Measurements from ENCODE around the gene SHLD1. TPM values are rescaled to one million over a fixed set of nuclear protein-coding genes. Genes with fewer than 3 reads are reported as not detected.

Gene SHLD1
- total RNA-seq, 3 donors from 2014 or later (not counting 1 experiment from before 2014, with no cell fraction given) = 6.6 to 12.2 (median 8.3) TPM

DNA sequence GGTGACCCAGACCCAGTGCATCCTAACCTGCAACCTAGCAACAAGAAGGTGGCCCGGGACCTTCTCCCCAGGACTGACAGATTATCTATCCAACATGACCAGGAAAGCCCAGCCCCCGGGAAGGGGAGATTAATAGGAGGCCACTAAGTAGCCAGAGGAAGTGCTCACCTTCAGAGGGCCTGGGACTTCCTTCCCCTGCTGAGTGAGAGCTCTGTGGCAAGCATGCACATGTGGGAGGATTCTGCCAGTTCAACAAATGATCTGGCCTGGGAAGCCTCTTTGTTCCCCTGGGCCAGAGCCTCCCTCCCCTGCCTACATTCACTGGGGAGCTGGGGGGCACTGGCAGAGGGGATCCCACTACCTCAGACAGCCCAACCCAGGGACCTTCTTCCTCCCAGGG is 39.6 kb downstream of the SHLD1 start:
- Mint-ChIP-seq H3K27ac (no peak overlapping the region), H3K36me3 (peaks cover 9% of the 10 kb centered on the region), H3K4me3 (no peak overlapping the region), H3K4me1 (peaks cover 5% of the 10 kb centered on the region in 2 donors), H3K27me3 (ENCODE audit: low read depth in 2 of 2) (no peaks in the 10 kb centered on the region), H3K9me3 (no peaks in the 10 kb centered on the region)
- 92% methylated on average over 2 of the region's 2 CpGs for WGBS (ENCODE audit: insufficient coverage)
- peaks cover 14% of the 10 kb centered on the region for H3K36me3 ChIP-seq (ENCODE audit: control insufficient read depth, insufficient read depth, low read length)
- ATAC-seq (no peak), DNase-seq (no peak)
- H3K27me3 ChIP-seq (ENCODE audit: control insufficient read depth, insufficient read depth, low read length) = no peaks in the 10 kb centered on the region
- H3K4me3 ChIP-seq (ENCODE audit: low read length) = no peak overlapping the region
- no peaks in the 10 kb centered on the region for H3K9me3 ChIP-seq (ENCODE audit: control insufficient read depth, insufficient read depth, low read length)
- H3K27ac ChIP-seq (ENCODE audit: low read length) = no peak overlapping the region
- intact Hi-C loops (cut with micrococcal nuclease) = loop anchor here (5.0 kb wide), 1 partner anchor 287 kb away; no protein-coding TSS in a partner anchor
- no peaks in the 10 kb centered on the region for H3K4me1 ChIP-seq (ENCODE audit: control insufficient read depth, insufficient read depth, low read length)
- TF ChIP-seq, protein P1, sequence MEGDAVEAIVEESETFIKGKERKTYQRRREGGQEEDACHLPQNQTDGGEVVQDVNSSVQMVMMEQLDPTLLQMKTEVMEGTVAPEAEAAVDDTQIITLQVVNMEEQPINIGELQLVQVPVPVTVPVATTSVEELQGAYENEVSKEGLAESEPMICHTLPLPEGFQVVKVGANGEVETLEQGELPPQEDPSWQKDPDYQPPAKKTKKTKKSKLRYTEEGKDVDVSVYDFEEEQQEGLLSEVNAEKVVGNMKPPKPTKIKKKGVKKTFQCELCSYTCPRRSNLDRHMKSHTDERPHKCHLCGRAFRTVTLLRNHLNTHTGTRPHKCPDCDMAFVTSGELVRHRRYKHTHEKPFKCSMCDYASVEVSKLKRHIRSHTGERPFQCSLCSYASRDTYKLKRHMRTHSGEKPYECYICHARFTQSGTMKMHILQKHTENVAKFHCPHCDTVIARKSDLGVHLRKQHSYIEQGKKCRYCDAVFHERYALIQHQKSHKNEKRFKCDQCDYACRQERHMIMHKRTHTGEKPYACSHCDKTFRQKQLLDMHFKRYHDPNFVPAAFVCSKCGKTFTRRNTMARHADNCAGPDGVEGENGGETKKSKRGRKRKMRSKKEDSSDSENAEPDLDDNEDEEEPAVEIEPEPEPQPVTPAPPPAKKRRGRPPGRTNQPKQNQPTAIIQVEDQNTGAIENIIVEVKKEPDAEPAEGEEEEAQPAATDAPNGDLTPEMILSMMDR (IDR thresholded peaks at IDR 0.05) = no peak

DNA sequence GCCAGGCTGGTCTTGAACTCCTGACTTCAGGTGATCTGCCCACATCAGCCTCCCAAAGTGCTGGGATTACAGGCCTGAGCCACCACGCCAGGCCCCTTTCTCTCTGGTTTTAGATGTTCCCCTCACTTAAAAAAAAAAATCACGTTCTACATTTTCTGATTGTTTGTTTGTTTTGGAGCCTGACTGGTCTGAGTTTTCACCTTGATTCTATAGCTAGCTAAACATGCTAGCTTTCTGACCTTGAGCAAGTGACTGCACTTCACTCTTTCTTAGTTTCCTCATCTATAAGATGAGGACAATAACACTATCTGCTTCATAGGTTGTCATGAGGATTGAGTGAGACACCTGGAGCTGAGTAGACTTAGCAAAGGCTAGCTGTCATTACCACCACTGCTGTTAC is 43.7 kb downstream of the SHLD1 start:
- Mint-ChIP-seq H3K4me3 (no peak overlapping the region), H3K36me3 (peaks cover 9% of the 10 kb centered on the region), H3K4me1 (peaks cover 21% of the 10 kb centered on the region in 2 donors), H3K9me3 (no peaks in the 10 kb centered on the region), H3K27me3 (ENCODE audit: low read depth in 2 of 2) (no peaks in the 10 kb centered on the region), H3K27ac (no peak overlapping the region)
- Histone ChIP-seq H3K27ac (ENCODE audit: low read length) (no peak overlapping the region), H3K36me3 (ENCODE audit: control insufficient read depth, insufficient read depth, low read length) (peaks cover 7% of the 10 kb centered on the region), H3K9me3 (ENCODE audit: control insufficient read depth, insufficient read depth, low read length) (no peaks in the 10 kb centered on the region), H3K4me1 (ENCODE audit: control insufficient read depth, insufficient read depth, low read length) (peaks cover 9% of the 10 kb centered on the region), H3K4me3 (ENCODE audit: low read length) (no peak overlapping the region), H3K27me3 (ENCODE audit: control insufficient read depth, insufficient read depth, low read length) (no peaks in the 10 kb centered on the region)
- intact Hi-C loops (cut with micrococcal nuclease) = no loop called here
- TF ChIP-seq, protein P1 (IDR thresholded peaks at IDR 0.05) = no peak
- no peak for DNase-seq
- ATAC-seq = no peak
- WGBS (ENCODE audit: insufficient coverage) = 100% methylated on average over 1 of the region's 2 CpGs

DNA sequence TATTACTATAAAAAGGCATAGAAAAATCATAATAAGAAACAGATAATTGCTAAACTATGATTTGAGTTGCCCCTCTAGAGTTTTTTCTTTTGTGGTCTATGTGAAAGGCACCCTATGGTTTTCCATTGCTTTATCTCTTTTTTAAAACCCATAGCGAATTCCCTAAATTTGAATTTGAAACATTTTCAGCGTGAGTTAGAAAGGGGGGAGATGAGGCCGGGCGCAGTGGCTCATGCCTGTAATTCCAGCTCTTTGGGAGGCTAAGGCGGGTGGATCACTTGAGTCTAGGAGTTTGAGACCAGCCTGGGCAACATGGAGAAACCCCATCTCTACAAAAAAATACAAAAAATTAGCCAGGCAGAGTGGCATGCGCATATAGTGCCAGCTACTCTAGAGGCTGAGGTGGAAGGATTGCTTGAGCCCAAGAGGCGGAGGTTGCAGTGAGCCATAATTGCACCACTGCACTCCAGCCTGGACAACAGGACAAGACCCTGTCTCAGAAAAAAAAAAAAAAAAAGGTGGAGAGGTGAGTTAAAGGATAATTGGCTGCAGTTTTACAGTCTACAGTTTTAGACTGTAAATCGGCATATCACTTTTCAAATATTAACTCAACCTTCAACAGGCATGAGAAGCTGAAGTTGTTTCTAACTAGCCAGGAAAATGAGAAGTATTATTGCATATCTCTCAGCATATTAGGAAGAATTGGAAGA is 46.3 kb downstream of the SHLD1 start:
- Mint-ChIP-seq H3K27ac (peak overlapping the region; percentile 71 to 73), H3K9me3 (no peaks in the 10 kb centered on the region), H3K36me3 (peaks cover 9% of the 10 kb centered on the region), H3K27me3 (ENCODE audit: low read depth in 2 of 2) (no peaks in the 10 kb centered on the region), H3K4me3 (no peak overlapping the region), H3K4me1 (peaks cover 21 to 27% of the 10 kb centered on the region in 2 donors)
- no peak overlapping the region for H3K4me3 ChIP-seq (ENCODE audit: low read length)
- no peaks in the 10 kb centered on the region for H3K27me3 ChIP-seq (ENCODE audit: control insufficient read depth, insufficient read depth, low read length)
- H3K4me1 ChIP-seq (ENCODE audit: control insufficient read depth, insufficient read depth, low read length) = peaks cover 9% of the 10 kb centered on the region
- DNase-seq (no peak), ATAC-seq (no peak)
- intact Hi-C loops (cut with micrococcal nuclease) = no loop called here
- peaks cover 5% of the 10 kb centered on the region for H3K36me3 ChIP-seq (ENCODE audit: control insufficient read depth, insufficient read depth, low read length)
- H3K27ac ChIP-seq (ENCODE audit: low read length) = no peak overlapping the region
- 100% methylated on average over 6 of the region's 8 CpGs for WGBS (ENCODE audit: insufficient coverage)
- H3K9me3 ChIP-seq (ENCODE audit: control insufficient read depth, insufficient read depth, low read length) = no peaks in the 10 kb centered on the region
- TF ChIP-seq, protein P1 (IDR thresholded peaks at IDR 0.05) = no peak

DNA sequence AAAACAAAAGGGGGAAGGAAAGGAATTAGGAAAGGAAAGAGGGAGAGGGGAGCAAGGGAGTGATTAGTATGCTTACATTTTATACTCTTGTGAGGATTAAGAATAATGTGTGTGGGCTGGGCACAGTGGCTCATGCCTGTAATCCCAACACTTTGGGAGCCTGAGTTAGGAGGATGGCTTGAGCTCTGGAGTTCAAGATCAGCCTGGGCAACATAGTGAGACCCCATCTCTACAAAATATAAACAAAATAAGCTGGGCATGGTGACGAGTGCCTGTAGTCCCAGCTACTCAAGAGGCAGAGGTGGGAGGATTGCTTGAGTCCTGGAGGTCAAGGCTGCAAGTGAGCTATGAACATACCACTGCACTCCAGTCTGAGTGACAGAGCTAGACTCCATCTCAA is 47.0 kb downstream of the SHLD1 start:
- Histone ChIP-seq H3K27me3 (ENCODE audit: control insufficient read depth, insufficient read depth, low read length) (no peaks in the 10 kb centered on the region), H3K4me3 (ENCODE audit: low read length) (no peak overlapping the region), H3K4me1 (ENCODE audit: control insufficient read depth, insufficient read depth, low read length) (peaks cover 9% of the 10 kb centered on the region), H3K27ac (ENCODE audit: low read length) (peak overlapping the region; percentile 81), H3K36me3 (ENCODE audit: control insufficient read depth, insufficient read depth, low read length) (peaks cover 5% of the 10 kb centered on the region), H3K9me3 (ENCODE audit: control insufficient read depth, insufficient read depth, low read length) (no peaks in the 10 kb centered on the region)
- no peak for DNase-seq
- peaks cover 9% of the 10 kb centered on the region for H3K36me3 Mint-ChIP-seq
- no peak overlapping the region for H3K4me3 Mint-ChIP-seq
- intact Hi-C loops (cut with micrococcal nuclease) = no loop called here
- no peaks in the 10 kb centered on the region for H3K27me3 Mint-ChIP-seq (ENCODE audit: low read depth in 2 of 2)
- no peak for ATAC-seq
- 100% methylated on average over 1 of the region's 1 CpG for WGBS (ENCODE audit: insufficient coverage)
- peak overlapping the region; percentile 71 to 73 for H3K27ac Mint-ChIP-seq
- TF ChIP-seq, protein P1 (IDR thresholded peaks at IDR 0.05) = no peak
- peaks cover 21 to 22% of the 10 kb centered on the region in 2 donors for H3K4me1 Mint-ChIP-seq
- H3K9me3 Mint-ChIP-seq = no peaks in the 10 kb centered on the region

Data from natural killer cell (primary cell).